HS-27A (cell line): ENCODE data around the gene PCDH19.
"Not testable (repeated sequence)": the region's sequence is repeated elsewhere in the genome, so short reads cannot be mapped to it uniquely, and the experiment has no call there.

Source experiments
- DNase-seq: peaks from one replicate; pipeline ENCODE4 v3.0.0-alpha.2; 2012; ENCODE audit warnings: low read depth, missing footprints

Gene PCDH19, protein sequence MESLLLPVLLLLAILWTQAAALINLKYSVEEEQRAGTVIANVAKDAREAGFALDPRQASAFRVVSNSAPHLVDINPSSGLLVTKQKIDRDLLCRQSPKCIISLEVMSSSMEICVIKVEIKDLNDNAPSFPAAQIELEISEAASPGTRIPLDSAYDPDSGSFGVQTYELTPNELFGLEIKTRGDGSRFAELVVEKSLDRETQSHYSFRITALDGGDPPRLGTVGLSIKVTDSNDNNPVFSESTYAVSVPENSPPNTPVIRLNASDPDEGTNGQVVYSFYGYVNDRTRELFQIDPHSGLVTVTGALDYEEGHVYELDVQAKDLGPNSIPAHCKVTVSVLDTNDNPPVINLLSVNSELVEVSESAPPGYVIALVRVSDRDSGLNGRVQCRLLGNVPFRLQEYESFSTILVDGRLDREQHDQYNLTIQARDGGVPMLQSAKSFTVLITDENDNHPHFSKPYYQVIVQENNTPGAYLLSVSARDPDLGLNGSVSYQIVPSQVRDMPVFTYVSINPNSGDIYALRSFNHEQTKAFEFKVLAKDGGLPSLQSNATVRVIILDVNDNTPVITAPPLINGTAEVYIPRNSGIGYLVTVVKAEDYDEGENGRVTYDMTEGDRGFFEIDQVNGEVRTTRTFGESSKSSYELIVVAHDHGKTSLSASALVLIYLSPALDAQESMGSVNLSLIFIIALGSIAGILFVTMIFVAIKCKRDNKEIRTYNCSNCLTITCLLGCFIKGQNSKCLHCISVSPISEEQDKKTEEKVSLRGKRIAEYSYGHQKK (N-terminal part only)

DNA sequence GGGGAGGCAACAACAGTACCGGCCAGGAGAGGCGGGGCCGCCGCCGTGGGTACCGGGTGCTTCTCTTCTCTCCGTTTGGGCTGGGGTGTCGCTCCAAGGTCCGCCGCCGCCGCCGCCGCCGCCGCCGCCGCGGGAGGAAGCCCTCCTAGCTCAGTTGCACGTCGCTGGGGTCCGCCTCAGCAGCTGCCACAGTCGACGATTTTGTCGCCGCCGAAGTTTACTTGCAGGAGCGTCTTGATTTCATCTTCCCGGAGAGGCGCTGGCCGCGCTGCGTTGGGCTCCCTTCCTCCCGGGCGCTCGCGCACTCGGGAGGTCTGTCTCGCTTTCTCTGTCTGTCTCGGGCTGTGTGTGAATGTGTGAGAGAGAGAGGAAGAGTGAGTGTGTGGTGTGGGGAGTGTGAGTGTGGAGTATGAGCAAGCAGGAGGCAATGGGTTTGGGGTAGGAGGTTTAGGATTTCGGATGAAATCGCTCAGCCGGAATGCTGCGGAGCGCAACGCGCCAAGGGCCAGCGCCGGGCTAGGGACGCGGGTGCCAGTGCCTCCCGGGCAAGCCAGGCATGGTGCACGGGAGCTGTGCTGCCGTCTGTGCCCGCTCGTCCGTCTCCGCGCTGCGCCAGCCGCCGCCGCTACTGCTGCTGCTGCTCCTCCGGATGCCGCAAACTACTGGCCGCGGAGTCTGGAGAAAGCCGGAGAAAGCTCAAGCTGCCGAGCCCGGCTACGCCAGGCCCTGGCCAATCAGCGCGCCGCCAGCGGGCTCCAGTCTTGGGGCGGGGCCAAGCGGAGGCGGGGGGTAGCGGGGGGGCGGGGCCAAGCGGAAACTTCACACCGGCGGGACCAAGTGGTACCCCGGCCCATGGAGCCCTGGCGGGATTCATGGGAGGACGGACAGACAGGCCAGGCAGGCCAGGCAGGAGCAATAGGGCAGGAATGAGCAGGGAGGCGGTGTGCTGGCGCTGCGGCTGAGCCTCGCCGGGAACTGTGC lies at the start of gene PCDH19:
Gene PCDH19 (minus strand): TSS at position 664 of the 981 bp plus-strand sequence. CDS start 1,676 bp downstream, outside the sequence.
- DNase-seq: no peak

DNA sequence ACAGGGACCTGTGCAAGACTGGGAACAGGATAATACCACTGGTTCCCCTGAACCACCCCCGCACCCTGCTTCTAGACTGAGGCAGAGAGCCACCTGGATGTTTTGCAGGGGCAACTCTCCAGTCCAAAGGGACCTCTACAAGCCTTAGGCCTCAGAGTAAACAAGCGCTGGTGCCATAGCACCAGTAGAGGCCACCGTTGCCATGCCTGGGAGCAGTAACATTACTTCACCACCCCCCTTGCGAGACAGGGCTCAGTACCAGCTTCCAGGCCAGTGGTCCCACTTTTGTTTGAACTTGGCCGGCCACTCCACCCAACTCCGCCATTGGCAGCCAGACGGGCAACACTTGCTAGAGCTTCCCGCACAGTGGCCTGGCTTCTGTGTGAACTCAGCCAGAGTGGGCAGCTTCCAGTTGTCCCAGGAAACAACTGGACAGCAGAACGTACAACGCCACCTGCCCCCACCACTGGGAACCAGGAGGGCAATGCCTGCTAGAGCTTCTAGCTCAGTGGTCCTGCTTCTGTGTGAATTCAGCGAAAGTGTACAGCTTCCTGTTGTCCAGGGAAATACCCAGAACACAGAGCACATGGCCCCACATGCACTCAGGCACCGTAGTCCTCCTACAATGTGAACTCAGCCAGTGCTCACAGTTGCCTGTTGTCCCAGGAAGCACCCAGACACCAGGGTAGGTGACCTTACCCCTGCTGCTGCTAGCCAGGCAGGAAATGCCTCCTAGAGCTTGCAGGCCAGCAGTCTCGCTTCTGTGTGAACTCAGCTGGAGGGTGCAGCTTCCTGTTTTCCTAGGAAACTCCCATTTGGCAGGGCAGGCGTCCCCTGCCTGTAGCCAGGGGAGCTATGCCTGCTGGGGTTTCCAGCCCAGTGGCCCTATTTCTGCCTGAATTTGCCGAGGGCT lies 39.9 kb upstream of the PCDH19 start:
- DNase-seq: no peak

GRCh38 chrX:100447655-100448397 lies 37.8 kb upstream of the PCDH19 start:
- no peak for DNase-seq

GRCh38 chrX:100445593-100445992 lies 35.5 kb upstream of the PCDH19 start:
- DNase-seq: no peak

DNA sequence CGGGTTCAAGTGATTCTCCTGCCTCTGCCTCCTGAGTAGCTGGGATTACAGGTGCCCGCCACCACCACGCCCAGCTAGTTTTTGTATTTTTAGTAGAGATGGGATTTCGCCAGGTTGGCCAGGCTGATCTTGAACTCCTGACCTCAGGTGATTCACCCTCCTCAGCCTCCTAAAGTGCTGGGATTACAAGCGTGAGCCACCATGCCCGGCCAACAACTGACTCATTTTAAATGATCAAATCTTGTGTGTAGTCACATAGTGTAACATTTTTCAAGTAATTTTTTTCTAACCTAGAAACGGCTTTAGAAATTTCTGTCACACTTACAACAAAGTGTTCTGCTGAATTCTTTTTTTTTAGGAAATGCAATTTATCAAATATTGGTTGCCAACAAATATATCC lies 31.2 kb upstream of the PCDH19 start:
- not testable (repeated sequence) for DNase-seq

GRCh38 chrX:100440006-100440405 lies 29.9 kb upstream of the PCDH19 start:
- no peak for DNase-seq

DNA sequence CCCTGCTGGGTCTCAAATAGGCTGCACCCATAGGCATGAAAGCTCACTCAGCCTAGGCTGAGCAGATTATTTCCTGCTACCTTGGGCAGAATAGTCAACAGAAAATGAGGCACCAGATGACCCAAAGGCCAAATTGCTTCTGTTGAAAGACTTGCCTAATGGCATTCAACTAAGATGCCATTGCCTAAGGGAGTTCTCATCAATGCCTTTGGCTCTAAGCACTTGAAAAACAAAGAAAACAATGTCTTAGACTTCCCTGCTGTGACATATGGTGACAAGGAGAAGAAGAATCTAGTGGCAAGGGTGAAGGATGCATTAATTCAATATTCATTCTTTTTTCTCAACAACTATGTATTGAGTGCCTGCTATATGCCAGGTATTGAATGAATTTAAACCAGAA lies 25.7 kb upstream of the PCDH19 start:
- no peak for DNase-seq

GRCh38 chrX:100424012-100424411 lies 13.9 kb upstream of the PCDH19 start:
- DNase-seq: no peak

DNA sequence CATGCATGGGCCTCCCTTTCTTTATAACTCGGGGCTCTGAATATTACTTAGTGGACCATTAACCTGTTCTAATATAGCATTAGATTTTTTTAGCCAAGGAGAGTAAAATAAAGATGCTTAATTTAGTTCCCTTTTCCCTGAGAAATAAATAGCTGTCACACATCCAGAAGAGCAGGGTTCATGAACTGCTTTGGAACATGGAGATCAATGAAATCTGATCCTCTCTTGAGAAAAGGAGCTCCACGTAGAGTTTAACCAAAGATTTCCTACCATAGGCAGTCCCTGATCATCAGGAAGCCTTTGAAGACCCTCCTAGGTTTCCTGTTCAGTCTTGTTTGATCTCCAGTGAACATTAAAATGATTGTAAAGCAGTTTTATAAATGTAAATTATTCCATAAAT lies 8.5 kb upstream of the PCDH19 start:
- DNase-seq: no peak

DNA sequence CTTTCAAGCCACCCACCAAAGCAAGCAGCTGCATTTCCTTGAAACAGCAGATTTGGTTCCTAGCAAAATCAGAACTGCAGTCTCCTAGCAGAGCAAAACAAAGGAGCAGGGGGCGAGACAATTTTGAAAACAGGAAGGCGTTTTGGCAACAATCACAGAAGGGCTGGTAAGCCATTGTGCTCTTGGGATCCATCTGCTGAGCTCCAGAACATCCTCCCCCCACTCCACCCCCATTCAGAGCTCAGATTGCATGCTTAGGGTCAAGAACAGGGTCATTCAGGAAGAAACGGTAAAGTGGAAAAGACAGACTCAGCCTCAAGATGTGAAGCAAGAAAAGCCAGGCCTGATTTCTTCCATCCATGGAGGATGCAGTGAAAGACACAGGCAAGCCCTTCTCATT lies 7.6 kb upstream of the PCDH19 start:
- no peak for DNase-seq

GRCh38 chrX:100413229-100413628 lies 3.2 kb upstream of the PCDH19 start:
- no peak for DNase-seq

DNA sequence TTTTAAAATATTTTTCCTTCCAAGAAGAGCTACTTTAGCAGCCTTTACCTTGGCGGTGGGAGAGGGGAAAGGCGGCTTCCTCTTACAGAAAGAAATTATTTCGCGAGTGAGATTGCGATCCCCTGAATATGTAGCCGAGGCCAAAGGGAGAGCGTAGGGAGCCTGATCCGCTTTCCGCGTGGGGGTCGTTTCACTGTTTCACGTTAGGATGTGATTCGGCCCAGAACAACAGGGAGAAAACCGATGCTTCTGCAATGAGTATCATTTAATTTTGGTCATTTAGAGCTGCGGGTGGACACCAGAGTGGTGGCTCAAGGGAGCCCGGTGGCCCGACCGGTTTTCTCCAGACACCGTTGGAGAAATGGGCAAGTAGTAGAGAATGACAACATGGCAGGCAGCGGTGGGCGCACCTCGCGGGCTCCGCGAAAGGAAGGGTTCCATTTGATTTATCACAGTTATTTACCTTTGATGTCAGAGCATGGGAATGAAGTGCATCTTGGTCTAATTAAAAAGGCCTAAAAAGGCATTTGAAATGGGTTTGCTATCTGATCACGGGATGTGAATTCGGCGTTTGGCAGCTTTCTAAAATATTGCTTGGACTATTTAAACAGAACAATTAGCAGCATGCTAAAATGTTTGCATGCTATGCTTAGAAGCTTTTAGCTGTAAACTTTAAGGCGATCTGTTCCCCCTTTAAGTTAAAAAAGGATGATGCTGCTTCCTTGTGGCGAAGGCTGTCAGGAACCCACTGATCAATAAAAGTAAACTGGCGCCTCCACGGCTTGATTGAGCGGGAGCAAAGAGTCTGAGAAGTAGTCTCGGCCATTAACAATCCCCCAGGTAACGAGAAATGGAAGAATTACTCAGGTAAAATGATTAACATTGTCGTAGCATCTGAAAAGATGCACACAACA lies 2.0 kb upstream of the PCDH19 start:
- DNase-seq: no peak

- no peak for DNase-seq
These were observed 1.1 kb upstream of the PCDH19 start for GRCh38 chrX:100410901-100411801.

- no peak for DNase-seq
These were observed 1.1 kb downstream of the PCDH19 start for GRCh38 chrX:100408713-100409609.

DNA sequence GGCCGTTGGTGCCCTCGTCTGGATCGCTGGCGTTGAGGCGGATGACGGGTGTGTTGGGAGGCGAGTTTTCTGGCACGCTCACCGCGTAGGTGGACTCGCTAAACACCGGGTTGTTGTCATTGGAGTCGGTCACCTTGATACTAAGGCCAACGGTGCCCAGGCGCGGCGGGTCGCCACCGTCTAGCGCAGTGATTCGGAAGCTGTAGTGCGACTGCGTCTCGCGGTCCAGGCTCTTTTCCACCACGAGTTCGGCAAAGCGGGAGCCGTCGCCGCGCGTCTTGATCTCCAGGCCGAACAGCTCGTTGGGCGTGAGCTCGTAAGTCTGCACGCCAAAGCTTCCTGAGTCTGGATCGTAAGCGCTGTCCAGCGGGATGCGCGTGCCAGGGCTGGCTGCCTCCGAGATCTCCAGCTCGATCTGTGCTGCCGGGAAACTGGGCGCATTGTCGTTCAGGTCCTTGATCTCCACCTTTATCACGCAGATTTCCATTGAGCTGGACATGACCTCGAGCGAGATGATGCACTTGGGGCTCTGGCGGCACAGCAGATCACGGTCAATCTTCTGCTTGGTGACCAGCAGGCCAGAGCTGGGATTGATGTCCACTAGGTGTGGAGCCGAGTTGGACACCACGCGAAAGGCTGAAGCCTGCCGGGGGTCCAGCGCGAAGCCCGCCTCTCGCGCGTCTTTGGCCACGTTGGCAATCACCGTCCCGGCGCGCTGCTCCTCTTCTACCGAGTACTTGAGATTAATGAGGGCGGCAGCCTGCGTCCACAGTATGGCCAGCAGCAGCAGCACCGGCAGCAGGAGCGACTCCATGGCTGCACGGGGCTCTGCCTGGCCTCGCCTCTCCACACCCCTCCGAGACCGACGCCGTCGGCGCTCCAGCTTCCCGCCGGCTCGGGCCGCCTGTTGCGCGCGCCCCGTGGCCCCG lies 2.0 kb downstream of the PCDH19 start:
- DNase-seq: no peak
